Suprapubic skin (tissue), 3 donors: ENCODE data around the gene GMCL2.

Source experiments
- POLR2AphosphoS5 ChIP-seq, 3 donors: sonication (generic); formaldehyde crosslinking; IDR thresholded peaks; one replicate each; pipeline ENCODE4 v1.6.1; 2017; ENCODE audit warnings: antibody characterized with exemption in 3 of 3
- TF ChIP-seq, protein P1 (sequence below), 2 donors: fragments of 200-600 bp in 1 of 2; fragments of 450-650 bp in 1 of 2; sonication (generic) in 1 of 2; IDR thresholded peaks; one replicate each; pipeline ENCODE4 v1.5.1; 2016 to 2019; ENCODE audit warnings: antibody characterized with exemption in 2 of 2, mild to moderate bottlenecking in 1 of 2, moderate library complexity in 1 of 2

DNA sequence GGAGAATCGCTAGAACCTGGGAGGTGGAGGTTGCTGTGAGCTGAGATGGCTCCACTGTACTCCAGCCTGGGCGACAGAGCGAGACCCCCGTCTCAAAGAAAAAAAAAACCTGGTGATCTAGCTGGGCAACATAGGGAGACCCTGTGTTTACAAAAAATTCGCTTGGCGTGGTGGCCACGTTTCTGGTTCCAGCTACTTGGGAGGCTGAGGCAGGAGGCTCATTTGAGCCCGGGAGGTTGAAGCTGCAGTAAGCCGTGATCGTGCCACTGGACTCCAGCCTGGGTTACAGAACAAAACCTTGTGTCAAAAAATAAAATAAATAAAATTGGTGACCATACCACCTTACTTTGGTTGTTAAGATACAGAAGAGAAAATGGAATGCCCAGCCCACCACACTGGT, 15.4 kb upstream of the GMCL2 start:
- TF ChIP-seq, protein P1, sequence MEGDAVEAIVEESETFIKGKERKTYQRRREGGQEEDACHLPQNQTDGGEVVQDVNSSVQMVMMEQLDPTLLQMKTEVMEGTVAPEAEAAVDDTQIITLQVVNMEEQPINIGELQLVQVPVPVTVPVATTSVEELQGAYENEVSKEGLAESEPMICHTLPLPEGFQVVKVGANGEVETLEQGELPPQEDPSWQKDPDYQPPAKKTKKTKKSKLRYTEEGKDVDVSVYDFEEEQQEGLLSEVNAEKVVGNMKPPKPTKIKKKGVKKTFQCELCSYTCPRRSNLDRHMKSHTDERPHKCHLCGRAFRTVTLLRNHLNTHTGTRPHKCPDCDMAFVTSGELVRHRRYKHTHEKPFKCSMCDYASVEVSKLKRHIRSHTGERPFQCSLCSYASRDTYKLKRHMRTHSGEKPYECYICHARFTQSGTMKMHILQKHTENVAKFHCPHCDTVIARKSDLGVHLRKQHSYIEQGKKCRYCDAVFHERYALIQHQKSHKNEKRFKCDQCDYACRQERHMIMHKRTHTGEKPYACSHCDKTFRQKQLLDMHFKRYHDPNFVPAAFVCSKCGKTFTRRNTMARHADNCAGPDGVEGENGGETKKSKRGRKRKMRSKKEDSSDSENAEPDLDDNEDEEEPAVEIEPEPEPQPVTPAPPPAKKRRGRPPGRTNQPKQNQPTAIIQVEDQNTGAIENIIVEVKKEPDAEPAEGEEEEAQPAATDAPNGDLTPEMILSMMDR (IDR thresholded peaks at IDR 0.05): no peak
- TF ChIP-seq POLR2AphosphoS5 (IDR thresholded peaks at IDR 0.05): no peak
